ENCODE data around the gene NAPB.
"Not testable (repeated sequence)": the region's sequence is repeated elsewhere in the genome, so short reads cannot be mapped to it uniquely, and the experiment has no call there.

NAPB gene

GRCh38 chr20:23358923-23359593, 62.2 kb downstream of the NAPB start:
- Mint-ChIP-seq H3K9me3 (no peaks in the 10 kb centered on the region), H3K27ac (no peak overlapping the region), H3K36me3 (ENCODE audit: low read depth) (peaks cover 17% of the 10 kb centered on the region), H3K27me3 (no peaks in the 10 kb centered on the region), H3K4me1 (ENCODE audit: low read depth) (peaks cover 49% of the 10 kb centered on the region), H3K4me3 (peak overlapping the region; percentile 91)

GRCh38 chr20:23358563-23358906, 62.8 kb downstream of the NAPB start:
- peak overlapping the region; percentile 91 for H3K4me3 Mint-ChIP-seq
- H3K27me3 Mint-ChIP-seq, result no peaks in the 10 kb centered on the region
- peaks cover 21% of the 10 kb centered on the region for H3K36me3 Mint-ChIP-seq (ENCODE audit: low read depth)
- no peaks in the 10 kb centered on the region for H3K9me3 Mint-ChIP-seq
- H3K27ac Mint-ChIP-seq, result peak overlapping the region; percentile 56
- peaks cover 49% of the 10 kb centered on the region for H3K4me1 Mint-ChIP-seq (ENCODE audit: low read depth)

DNA sequence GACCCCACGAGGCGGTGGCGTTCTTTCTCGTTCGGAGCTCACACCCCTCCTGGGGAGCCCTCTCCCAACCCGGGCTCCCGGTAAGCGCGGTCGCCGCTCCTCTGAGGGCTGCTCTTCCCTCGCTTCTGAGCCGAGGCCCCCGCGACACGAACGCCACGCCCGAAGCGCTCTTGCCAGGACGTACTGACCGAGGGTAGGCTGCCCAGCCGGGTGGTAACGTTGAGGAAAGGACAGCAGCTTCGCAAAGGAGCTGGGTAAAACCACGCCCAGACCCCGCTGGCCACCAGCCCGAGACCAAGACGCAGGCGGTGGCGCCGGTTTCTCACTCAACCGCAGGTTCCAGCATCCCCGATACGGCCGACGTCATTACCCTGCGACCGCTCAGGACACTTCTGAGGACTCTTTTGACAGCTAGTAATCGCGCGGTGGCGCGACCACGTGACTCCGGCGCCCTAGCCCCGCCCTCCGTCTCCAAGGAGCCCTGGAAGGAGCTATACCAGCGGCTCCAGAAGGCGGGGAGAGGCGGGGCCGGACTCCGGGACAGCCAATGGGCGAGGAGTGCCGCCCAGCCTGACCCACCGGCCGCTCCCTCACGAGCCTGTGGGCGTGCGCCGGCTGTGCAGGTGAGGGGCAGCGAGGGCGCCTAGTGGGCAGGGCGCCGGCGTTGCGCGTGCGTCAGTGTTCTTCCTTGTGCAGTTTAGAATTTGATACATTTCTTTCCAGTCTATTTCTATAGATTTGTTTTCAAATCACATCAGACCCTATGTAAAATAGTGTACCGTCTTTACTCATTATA, 63.3 kb downstream of the NAPB start:
- H3K4me3 Mint-ChIP-seq, result peak overlapping the region; percentile 91
- H3K9me3 Mint-ChIP-seq, result no peaks in the 10 kb centered on the region
- no peaks in the 10 kb centered on the region for H3K27me3 Mint-ChIP-seq
- peaks cover 22% of the 10 kb centered on the region for H3K36me3 Mint-ChIP-seq (ENCODE audit: low read depth)
- peak overlapping the region; percentile 89 for H3K27ac Mint-ChIP-seq
- peaks cover 45% of the 10 kb centered on the region for H3K4me1 Mint-ChIP-seq (ENCODE audit: low read depth)

DNA sequence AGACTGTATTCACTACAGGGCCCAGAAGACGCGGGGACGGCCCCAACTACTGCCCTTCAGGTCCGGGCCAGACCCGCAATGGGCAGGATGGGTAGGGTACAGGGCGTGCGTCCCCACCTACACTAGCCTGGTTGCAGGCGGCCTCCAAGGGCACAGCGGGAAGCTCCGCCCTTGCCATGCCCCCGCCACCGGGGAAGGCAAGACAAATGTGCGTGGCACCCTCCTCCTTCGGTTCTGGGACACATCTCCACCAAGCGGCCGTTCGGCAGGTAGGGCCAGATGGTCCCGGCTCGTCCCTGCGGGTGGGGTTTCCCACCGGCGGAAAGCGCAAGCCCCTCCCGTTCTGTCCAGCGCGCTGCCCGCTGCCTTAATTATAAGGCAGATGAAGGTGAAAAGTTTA, 65.1 kb downstream of the NAPB start:
- H3K27ac Mint-ChIP-seq, result no peak overlapping the region
- no peaks in the 10 kb centered on the region for H3K27me3 Mint-ChIP-seq
- no peak overlapping the region for H3K4me3 Mint-ChIP-seq
- peaks cover 29% of the 10 kb centered on the region for H3K36me3 Mint-ChIP-seq (ENCODE audit: low read depth)
- H3K4me1 Mint-ChIP-seq (ENCODE audit: low read depth), result peaks cover 56% of the 10 kb centered on the region
- H3K9me3 Mint-ChIP-seq, result no peaks in the 10 kb centered on the region

DNA sequence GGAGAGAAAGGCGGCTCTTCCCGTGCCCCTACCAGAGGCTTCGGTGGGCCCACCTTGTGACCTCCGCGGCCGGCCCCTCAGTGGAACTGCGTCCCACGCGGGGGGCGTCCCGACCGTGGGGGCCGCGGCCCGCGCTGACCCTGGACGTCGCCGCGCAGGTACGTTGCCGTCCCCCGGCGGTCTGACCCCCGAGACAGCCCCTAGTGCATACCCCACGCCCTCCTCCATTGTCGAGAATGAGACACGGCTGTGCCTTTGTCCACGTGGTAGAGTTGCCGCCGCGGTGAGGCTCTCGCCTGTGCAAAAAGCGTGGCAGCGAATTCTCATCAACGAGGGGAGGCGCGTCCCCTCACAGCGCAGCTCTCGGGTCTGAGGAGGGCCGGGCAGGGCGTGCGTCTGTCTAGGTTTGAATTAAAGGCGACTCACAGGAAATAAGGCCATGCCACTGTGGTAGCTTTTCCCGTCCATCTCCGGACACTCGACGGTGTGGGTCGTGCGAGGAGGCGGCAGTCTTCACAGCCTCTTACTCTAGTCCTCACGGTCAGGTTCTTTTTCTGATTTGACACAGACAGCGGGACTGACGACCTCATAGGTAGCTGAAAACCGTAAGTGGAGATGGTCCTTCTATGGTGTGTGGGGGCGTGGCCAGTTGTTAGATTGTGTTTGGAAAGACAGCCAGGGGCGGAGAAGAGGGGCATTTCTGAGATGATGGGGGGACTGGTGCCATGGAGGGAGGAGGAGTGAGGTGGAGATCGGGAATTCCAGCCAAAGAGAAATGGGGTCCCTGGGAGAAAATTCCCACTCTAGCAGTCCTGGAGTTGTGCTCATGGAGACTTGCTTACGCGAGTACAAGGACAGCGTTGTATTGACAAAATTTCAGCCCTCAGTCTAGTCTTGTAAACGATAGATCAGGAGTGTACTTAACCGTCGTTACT, 70.1 kb downstream of the NAPB start:
- Mint-ChIP-seq H3K4me3 (peak overlapping the region; percentile 87), H3K36me3 (ENCODE audit: low read depth) (peaks cover 30% of the 10 kb centered on the region), H3K27ac (peak overlapping the region; percentile 99), H3K9me3 (no peaks in the 10 kb centered on the region), H3K4me1 (ENCODE audit: low read depth) (peaks cover 35% of the 10 kb centered on the region), H3K27me3 (no peaks in the 10 kb centered on the region)

DNA sequence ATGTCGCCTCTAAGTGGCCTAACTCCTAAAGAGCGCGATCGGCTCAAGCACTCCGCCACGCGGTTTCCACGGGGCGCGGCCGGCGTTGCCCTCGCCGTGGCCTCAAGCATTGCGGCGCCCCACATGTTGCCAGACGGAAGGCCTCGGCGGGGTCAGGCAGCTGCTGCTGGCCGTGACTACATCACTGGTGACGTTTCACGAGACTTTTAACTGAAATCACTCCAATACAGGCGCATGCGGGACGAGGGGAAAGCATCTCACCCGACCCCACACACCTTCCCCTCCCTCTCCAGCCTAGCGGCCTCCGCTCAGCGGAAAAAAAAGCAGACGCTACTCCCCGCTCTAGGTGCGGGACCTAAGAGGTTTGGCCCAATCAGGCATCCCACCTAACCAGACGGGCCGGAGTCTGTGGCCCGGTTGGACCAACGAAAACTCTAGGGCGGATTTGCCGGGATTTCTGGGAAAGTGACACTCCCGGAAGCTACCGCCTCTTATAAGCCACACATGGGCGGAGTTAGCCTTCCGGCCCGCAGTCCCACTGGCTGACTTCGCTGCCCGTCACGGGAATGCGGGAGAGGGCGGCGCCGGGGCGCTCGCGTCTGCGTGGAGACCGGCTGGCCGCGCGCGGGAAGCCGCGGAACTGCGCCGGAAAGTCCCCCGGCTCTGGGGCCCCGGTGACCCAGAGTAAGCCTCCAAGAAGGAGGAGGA, 70.9 kb downstream of the NAPB start, which contains the start of gene NXT1:
Gene NXT1 (plus strand): TSS at position 596 of the 708 bp plus-strand sequence. CDS start 3,251 bp downstream, outside the sequence.
- H3K27ac Mint-ChIP-seq, result peak within 1 kb of the TSS; percentile 99
- H3K9me3 Mint-ChIP-seq, result no peaks in the 10 kb centered on the region
- H3K36me3 Mint-ChIP-seq (ENCODE audit: low read depth), result peaks cover 25% of the 10 kb centered on the region
- H3K4me3 Mint-ChIP-seq, result peak within 1 kb of the TSS; percentile 87
- H3K27me3 Mint-ChIP-seq, result no peaks in the 10 kb centered on the region
- peaks cover 35% of the 10 kb centered on the region for H3K4me1 Mint-ChIP-seq (ENCODE audit: low read depth)

DNA sequence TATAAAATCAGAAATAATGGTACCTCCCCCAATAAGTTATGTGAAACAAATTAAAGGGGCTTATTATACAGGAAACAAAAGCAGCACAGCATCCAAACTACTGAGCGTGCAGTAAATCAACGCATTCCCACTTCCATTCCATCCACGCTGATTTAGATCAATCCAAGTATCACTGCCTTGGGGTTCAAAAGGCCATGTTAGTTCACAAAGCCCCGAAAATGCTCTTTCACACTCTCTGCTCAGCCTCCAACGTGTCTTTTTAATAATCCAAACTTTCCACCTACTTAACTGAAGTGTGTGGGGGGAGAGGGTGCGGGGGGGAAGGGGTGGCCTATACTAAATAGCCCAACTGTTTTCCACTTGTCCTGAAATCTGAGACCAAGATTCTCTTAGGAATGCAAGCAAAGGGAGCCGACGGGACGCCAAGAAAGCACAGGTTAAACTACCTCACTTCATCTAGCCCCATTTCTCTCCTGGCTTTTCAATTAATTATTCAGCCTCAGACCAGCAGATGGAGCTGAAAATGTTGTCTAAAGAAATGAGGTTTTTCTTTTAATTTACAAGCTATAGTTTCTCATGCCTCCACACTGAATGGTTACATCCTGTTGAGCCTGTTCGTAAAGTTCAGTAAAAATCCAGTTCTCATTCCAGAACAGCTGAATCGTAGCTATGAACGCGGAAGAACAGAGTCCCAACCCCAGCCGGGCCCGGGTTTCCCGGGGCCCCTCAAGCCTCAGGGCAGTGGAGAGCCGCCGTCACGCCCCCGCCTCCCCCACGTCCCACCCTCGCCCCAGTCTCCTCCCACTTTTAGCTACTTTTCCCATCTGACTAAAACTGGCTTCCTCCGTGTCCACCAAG, 71.7 kb downstream of the NAPB start:
- Mint-ChIP-seq H3K27me3 (no peaks in the 10 kb centered on the region), H3K9me3 (no peaks in the 10 kb centered on the region), H3K27ac (peak overlapping the region; percentile 99)

GRCh38 chr20:23348510-23348909, 72.8 kb downstream of the NAPB start:
- not testable (repeated sequence) for H3K27me3 Mint-ChIP-seq; H3K36me3 Mint-ChIP-seq (ENCODE audit: low read depth); H3K9me3 Mint-ChIP-seq
- Mint-ChIP-seq H3K4me3 (peak overlapping the region; percentile 42), H3K4me1 (ENCODE audit: low read depth) (peaks cover 30% of the 10 kb centered on the region), H3K27ac (peak overlapping the region; percentile 74)

More for the DNA sequence above, 71.7 kb downstream of the NAPB start:
- Mint-ChIP-seq H3K36me3 (ENCODE audit: low read depth) (peaks cover 19% of the 10 kb centered on the region), H3K4me1 (ENCODE audit: low read depth) (peaks cover 35% of the 10 kb centered on the region), H3K4me3 (peak overlapping the region; percentile 87)

DNA sequence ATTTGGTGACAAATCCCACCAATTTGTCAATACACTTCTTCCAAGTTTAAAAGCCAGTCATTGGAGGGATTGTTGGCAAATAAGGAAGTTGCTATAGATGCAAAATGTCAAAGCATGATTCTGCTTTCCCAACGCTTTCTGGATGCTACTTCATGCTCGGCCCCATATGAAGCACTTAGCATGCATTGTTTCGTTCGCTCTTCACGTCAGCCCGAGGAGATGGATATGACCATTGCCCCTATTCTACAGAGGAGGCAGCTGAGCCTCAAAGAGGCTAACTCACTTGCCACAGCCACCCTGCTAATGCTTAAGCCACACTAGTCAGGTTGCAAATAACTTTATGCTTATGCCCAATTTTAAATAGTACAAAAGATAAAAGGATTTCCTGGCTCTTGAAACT, 73.5 kb downstream of the NAPB start:
- Mint-ChIP-seq H3K4me3 (no peak overlapping the region), H3K27me3 (no peaks in the 10 kb centered on the region), H3K27ac (no peak overlapping the region), H3K36me3 (ENCODE audit: low read depth) (peaks cover 7% of the 10 kb centered on the region), H3K9me3 (no peaks in the 10 kb centered on the region), H3K4me1 (ENCODE audit: low read depth) (peaks cover 27% of the 10 kb centered on the region)

DNA sequence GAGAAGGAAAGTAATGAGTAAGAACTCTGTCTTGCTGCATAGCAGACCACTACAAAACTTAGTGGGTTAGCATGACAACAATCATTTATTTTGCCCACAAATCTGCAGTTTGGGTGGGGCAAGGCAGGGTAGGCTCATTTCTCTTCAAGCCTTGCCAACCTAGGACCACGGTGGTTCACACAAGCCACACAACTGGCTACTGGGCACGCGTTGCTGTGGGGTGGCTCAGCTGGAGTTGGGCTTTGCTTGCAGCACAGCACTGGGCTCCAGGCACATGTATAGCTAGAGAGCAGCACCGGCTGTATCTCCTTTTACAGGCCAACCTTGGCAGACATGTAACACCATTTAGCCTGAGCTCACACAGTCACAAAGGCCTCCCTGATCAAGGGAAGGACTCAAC, 75.3 kb downstream of the NAPB start:
- Mint-ChIP-seq H3K9me3 (no peaks in the 10 kb centered on the region), H3K27ac (no peak overlapping the region), H3K4me3 (no peak overlapping the region), H3K36me3 (ENCODE audit: low read depth) (no peaks in the 10 kb centered on the region), H3K4me1 (ENCODE audit: low read depth) (peaks cover 12% of the 10 kb centered on the region), H3K27me3 (no peaks in the 10 kb centered on the region)

GRCh38 chr20:23344336-23344735, 77.0 kb downstream of the NAPB start:
- Mint-ChIP-seq H3K4me3 (no peak overlapping the region), H3K9me3 (no peaks in the 10 kb centered on the region)

GRCh38 chr20:23343590-23343989, 77.7 kb downstream of the NAPB start:
- H3K9me3 Mint-ChIP-seq, result no peaks in the 10 kb centered on the region
- no peaks in the 10 kb centered on the region for H3K27me3 Mint-ChIP-seq
- H3K4me3 Mint-ChIP-seq, result no peak overlapping the region
- H3K36me3 Mint-ChIP-seq (ENCODE audit: low read depth), result no peaks in the 10 kb centered on the region
- H3K4me1 Mint-ChIP-seq (ENCODE audit: low read depth), result peaks cover under 1% of the 10 kb centered on the region
- no peak overlapping the region for H3K27ac Mint-ChIP-seq

More at GRCh38 chr20:23344336-23344735, 77.0 kb downstream of the NAPB start:
- H3K27me3 Mint-ChIP-seq, result no peaks in the 10 kb centered on the region
- no peaks in the 10 kb centered on the region for H3K36me3 Mint-ChIP-seq (ENCODE audit: low read depth)
- H3K27ac Mint-ChIP-seq, result no peak overlapping the region
- H3K4me1 Mint-ChIP-seq (ENCODE audit: low read depth), result peaks cover 8% of the 10 kb centered on the region

DNA sequence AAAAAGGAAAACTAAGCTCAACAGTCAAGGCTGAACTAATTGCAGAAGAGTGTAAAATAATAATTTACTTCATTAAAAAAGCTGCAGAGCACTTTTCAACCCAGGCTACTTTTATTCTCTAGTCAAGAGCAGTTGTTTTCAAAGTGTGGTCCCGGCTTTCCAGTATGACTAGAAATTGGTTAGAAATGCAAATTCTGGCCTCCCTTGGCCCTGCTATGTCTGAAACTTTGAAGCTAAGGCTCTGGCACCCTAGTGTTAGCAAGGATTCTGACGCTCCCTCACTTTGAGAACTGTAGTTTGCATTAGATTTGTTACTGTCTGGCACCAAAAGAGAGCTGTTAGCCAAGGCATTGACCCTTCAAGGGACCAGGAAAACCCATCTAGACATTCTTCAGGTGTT, 80.2 kb downstream of the NAPB start:
- Mint-ChIP-seq H3K4me3 (no peak overlapping the region), H3K27ac (no peak overlapping the region), H3K9me3 (no peaks in the 10 kb centered on the region), H3K4me1 (ENCODE audit: low read depth) (no peaks in the 10 kb centered on the region), H3K27me3 (no peaks in the 10 kb centered on the region), H3K36me3 (ENCODE audit: low read depth) (no peaks in the 10 kb centered on the region)

Data from stimulated activated naive CD8-positive, alpha-beta T cell treated with anti-CD3 and anti-CD28 coated beads, Interleukin-15, Interleukin-2, amounts not matched to agents 100 ng/mL and 50 ng/mL, for 24 hours (primary cell).